Ovary (tissue), 3 donors: ENCODE measurements around the gene ZNF473.

Experiments
- POLR2A ChIP-seq: fragments of 450-650 bp; IDR thresholded peaks from one replicate; pipeline ENCODE4 v1.6.1; 2017; ENCODE audit warnings: antibody characterized with exemption, mild to moderate bottlenecking, moderate library complexity
- TF ChIP-seq, protein P1 (sequence below), 3 donors: fragments of 450-650 bp in 2 of 3; fragments of 200-600 bp in 1 of 3; IDR thresholded peaks; one replicate each; pipeline versions ENCODE4 v1.5.1 to v1.8.0; 2016 to 2022; ENCODE audit warnings: antibody characterized with exemption in 3 of 3, mild to moderate bottlenecking in 1 of 3
- donor health status: DM: no; HTN: no; CAD: no.

DNA sequence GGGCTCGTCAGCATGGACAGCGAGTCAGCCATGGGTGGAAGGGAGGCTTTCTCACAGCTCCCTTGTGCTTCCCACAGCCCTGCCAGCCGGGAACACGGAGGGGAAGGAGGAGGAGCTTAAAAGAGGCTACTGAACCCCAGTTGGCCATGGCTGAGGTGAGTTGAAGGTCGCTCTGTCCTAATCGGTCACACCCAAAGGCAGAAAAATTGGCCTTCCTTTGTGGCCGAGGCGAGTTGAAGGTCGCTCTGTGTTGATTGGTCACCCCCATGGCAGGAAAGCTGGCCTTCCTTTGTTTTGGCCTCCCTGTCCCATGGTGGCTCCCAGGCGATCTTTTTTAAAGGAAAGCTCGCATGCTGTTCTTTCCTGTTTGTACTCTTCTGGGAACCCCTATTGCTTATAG, 5.1 kb downstream of the ZNF473 start:
- no peak for TF ChIP-seq POLR2A
- TF ChIP-seq, protein P1, sequence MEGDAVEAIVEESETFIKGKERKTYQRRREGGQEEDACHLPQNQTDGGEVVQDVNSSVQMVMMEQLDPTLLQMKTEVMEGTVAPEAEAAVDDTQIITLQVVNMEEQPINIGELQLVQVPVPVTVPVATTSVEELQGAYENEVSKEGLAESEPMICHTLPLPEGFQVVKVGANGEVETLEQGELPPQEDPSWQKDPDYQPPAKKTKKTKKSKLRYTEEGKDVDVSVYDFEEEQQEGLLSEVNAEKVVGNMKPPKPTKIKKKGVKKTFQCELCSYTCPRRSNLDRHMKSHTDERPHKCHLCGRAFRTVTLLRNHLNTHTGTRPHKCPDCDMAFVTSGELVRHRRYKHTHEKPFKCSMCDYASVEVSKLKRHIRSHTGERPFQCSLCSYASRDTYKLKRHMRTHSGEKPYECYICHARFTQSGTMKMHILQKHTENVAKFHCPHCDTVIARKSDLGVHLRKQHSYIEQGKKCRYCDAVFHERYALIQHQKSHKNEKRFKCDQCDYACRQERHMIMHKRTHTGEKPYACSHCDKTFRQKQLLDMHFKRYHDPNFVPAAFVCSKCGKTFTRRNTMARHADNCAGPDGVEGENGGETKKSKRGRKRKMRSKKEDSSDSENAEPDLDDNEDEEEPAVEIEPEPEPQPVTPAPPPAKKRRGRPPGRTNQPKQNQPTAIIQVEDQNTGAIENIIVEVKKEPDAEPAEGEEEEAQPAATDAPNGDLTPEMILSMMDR (IDR thresholded peaks at IDR 0.05), result no peak
